GM18858 (cell line): ENCODE measurements around the gene CCN5.

Source experiments
- ATAC-seq: cut with Tn5 transposase; IDR thresholded peaks from one replicate; pipeline ENCODE4 v1.9.1; 2021; ENCODE audit not compliant: unreplicated experiment

The CCN5 gene

GRCh38 chr20:44735816-44736169 is 20.6 kb downstream of the CCN5 start:
- ATAC-seq, result no peak

- ATAC-seq, result no peak
Measured at GRCh38 chr20:44736170-44737021, 21.2 kb downstream of the CCN5 start.

- no peak for ATAC-seq
Measured at GRCh38 chr20:44737116-44737515, 21.9 kb downstream of the CCN5 start.

GRCh38 chr20:44738813-44739477 is 23.8 kb downstream of the CCN5 start:
- ATAC-seq, result no peak

GRCh38 chr20:44739942-44740341 is 24.8 kb downstream of the CCN5 start:
- ATAC-seq, result no peak

GRCh38 chr20:44742304-44743079 is 27.3 kb downstream of the CCN5 start:
- ATAC-seq, result no peak

- ATAC-seq, result no peak
Measured at GRCh38 chr20:44743080-44743701, 28.0 kb downstream of the CCN5 start.

- ATAC-seq, result no peak
Measured at GRCh38 chr20:44743916-44744655, 28.9 kb downstream of the CCN5 start.

GRCh38 chr20:44745122-44745597 is 30.0 kb downstream of the CCN5 start:
- no peak for ATAC-seq

GRCh38 chr20:44745598-44746366 is 30.6 kb downstream of the CCN5 start, which contains the start of gene KCNK15:
Gene KCNK15, plus strand, starts transcription at chr20:44745865. Its CDS starts 46 bp downstream, at chr20:44745911.
- ATAC-seq, result no peak

GRCh38 chr20:44746367-44747165 is 31.4 kb downstream of the CCN5 start:
- ATAC-seq, result no peak

GRCh38 chr20:44747166-44748004 is 32.2 kb downstream of the CCN5 start:
- no peak for ATAC-seq

GRCh38 chr20:44748005-44748370 is 32.8 kb downstream of the CCN5 start:
- ATAC-seq, result no peak

- no peak for ATAC-seq
Measured at GRCh38 chr20:44750081-44750805, 35.1 kb downstream of the CCN5 start.

- ATAC-seq, result no peak
Measured at GRCh38 chr20:44752099-44752931, 37.1 kb downstream of the CCN5 start.

GRCh38 chr20:44754554-44754953 is 39.4 kb downstream of the CCN5 start:
- no peak for ATAC-seq
